HepG2 (cell line): Measurements from ENCODE around the gene ABHD12. TPM values are rescaled to one million over a fixed set of nuclear protein-coding genes. Genes with fewer than 3 reads are reported as not detected.

ENCODE experiments used
- DZIP1 ChIP-seq: sonication (generic); formaldehyde crosslinking; IDR thresholded peaks from 2 replicates; pipeline ENCODE4 v1.5.0; 2020; ENCODE audit warnings: mild to moderate bottlenecking, missing genetic modification reagents
- ETV6 ChIP-seq: sonication (generic); formaldehyde crosslinking; conservative IDR thresholded peaks from 2 replicates; pipeline ENCODE4 v1.4.0; 2020; ENCODE audit warnings: missing genetic modification reagents
- EZH2 ChIP-seq: conservative IDR thresholded peaks from 2 replicates; pipeline ENCODE4 v1.6.1; 2012; ENCODE audit warnings: mild to moderate bottlenecking, low read depth, low read length, moderate library complexity
- MAFG ChIP-seq: sonication (generic); formaldehyde crosslinking; IDR thresholded peaks from 2 replicates; pipeline ENCODE4 v1.5.1; 2020; ENCODE audit warnings: mild to moderate bottlenecking, missing genetic modification reagents
- NR3C1 ChIP-seq: sonication (generic); formaldehyde crosslinking; IDR thresholded peaks from 2 replicates; pipeline ENCODE4 v1.4.0; 2020; ENCODE audit warnings: missing genetic modification reagents
- SKI ChIP-seq: fragments of 450-650 bp; IDR thresholded peaks from one replicate; pipeline ENCODE4 v1.6.1; 2018; ENCODE audit warnings: mild to moderate bottlenecking; ENCODE audit not compliant: partially characterized antibody
- SMYD3 ChIP-seq: sonication (generic); formaldehyde crosslinking; IDR thresholded peaks from 2 replicates; pipeline ENCODE4 v1.8.1; 2023; ENCODE audit warnings: mild to moderate bottlenecking, missing genetic modification reagents
- SP4 ChIP-seq: sonication (generic); formaldehyde crosslinking; IDR thresholded peaks from 2 replicates; pipeline ENCODE4 v1.8.1; 2023; ENCODE audit warnings: mild to moderate bottlenecking, missing genetic modification reagents
- TFDP1 ChIP-seq: IDR thresholded peaks from 2 replicates; pipeline ENCODE4 v1.6.1; 2016; ENCODE audit warnings: missing compliant biosample characterization, missing genetic modification reagents, borderline replicate concordance
- YEATS2 ChIP-seq: sonication (generic); formaldehyde crosslinking; IDR thresholded peaks from 2 replicates; pipeline ENCODE4 v1.4.0; 2020; ENCODE audit warnings: missing genetic modification reagents, borderline replicate concordance
- ZBTB42 ChIP-seq: sonication (generic); formaldehyde crosslinking; IDR thresholded peaks from 2 replicates; pipeline ENCODE4 v1.5.0; 2020; ENCODE audit warnings: mild to moderate bottlenecking, missing genetic modification reagents
- ZNF331 ChIP-seq: sonication (generic); formaldehyde crosslinking; IDR thresholded peaks from 2 replicates; pipeline ENCODE4 v1.4.0; 2020; ENCODE audit warnings: missing genetic modification reagents
- ZNF335 ChIP-seq: sonication (generic); formaldehyde crosslinking; IDR thresholded peaks from 2 replicates; pipeline ENCODE4 v1.4.0; 2020; ENCODE audit warnings: missing genetic modification reagents
- ZNF639 ChIP-seq: conservative IDR thresholded peaks from 2 replicates; pipeline ENCODE4 v1.6.1; 2018; ENCODE audit warnings: missing genetic modification reagents
- ZSCAN12 ChIP-seq: sonication (generic); formaldehyde crosslinking; IDR thresholded peaks from 2 replicates; pipeline ENCODE4 v1.9.0; 2021; ENCODE audit warnings: mild to moderate bottlenecking, missing genetic modification reagents
- polyA plus RNA-seq, 8 experiments: library from polyadenylated mRNA; depleted of rRNA in 3 of 8; stranded (reverse) in 7 of 8; unstranded in 1 of 8; fragments of >200 nt; fragmentation: Illumina TruSeq in 4 of 8; extraction: Trizol in 4 of 8; gene quantifications; 2 replicates each; pipeline versions ENCODE4 v1.2.1 to v1.2.3, GENCODE V29; 2011 to 2016; ENCODE audit warnings: low read depth in 4 of 8, missing spikeins in 1 of 8, mixed read lengths in 1 of 8; ENCODE audit not compliant: insufficient read depth in 1 of 8
- total RNA-seq, 5 experiments: library from RNA; depleted of rRNA; stranded (reverse); fragments of >200 nt; fragmentation: Illumina TruSeq; extraction: Trizol; gene quantifications; 2 replicates each; pipeline ENCODE4 v1.2.3, GENCODE V29; 2016; ENCODE audit warnings: low read depth in 1 of 5
- TF ChIP-seq, protein P1 (sequence below): sonication (generic); formaldehyde crosslinking; IDR thresholded peaks from 2 replicates; pipeline ENCODE4 v1.4.0; 2020; ENCODE audit warnings: missing genetic modification reagents, borderline replicate concordance
- TF ChIP-seq, protein P2 (sequence below): sonication (generic); formaldehyde crosslinking; IDR thresholded peaks from 2 replicates; pipeline ENCODE4 v1.8.1; 2022; ENCODE audit warnings: low read depth, mild to moderate bottlenecking, missing genetic modification reagents

The ABHD12 gene
- total and polyA plus RNA-seq, 2 of the 13 experiments (the other 11 are each of a cell fraction or from before 2014, with no cell fraction given), result 23.5 to 72.1 TPM

DNA sequence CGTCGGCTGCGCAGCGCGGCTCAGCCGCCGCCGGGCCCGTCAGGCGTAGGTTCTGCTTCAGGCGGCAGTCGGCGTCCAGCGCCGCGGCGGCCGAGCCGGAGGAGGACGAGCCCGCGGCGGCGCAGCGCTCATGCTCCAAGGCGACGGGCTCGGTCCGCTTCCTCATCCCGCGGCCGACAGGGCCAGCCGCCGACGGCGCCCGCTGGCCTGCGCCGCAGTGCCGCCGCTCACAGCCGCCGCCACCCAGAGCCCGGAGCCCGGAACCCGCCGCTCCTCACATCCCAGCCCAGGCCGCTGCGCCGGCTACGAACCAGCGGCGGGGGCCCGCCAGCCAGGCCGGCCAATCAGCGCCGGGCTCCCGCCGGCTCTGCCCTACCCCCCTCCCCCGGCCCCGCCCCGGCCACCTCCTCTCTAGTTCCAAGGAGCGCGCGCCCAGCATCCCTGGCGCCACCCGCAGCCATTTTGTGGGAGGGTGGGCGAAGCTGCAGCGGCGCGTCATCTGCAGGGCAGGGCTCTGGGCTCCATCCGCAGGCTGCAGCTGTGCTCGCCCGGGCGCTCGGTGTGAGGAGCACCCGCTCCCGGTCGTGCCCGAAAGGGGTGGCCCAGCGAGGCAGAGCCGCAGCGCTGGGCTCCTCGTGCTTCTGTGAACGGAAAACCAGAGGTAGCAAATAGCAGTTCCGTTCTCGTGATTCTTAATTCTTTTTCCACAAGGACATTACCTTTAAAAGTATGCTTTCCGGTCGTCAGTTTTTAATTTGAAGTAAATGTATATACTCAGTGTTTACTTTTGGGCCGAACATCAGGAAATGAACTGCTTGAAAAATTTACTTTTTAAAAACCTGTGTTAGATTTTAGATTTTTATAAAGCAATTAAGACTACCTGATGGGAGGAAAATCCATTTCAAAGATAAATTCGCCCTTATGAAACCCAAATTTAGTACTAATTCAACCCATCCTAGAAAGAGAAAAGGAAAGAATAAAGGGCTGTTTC, at the start of gene ABHD12 (continued):
- TF ChIP-seq, protein P1, sequence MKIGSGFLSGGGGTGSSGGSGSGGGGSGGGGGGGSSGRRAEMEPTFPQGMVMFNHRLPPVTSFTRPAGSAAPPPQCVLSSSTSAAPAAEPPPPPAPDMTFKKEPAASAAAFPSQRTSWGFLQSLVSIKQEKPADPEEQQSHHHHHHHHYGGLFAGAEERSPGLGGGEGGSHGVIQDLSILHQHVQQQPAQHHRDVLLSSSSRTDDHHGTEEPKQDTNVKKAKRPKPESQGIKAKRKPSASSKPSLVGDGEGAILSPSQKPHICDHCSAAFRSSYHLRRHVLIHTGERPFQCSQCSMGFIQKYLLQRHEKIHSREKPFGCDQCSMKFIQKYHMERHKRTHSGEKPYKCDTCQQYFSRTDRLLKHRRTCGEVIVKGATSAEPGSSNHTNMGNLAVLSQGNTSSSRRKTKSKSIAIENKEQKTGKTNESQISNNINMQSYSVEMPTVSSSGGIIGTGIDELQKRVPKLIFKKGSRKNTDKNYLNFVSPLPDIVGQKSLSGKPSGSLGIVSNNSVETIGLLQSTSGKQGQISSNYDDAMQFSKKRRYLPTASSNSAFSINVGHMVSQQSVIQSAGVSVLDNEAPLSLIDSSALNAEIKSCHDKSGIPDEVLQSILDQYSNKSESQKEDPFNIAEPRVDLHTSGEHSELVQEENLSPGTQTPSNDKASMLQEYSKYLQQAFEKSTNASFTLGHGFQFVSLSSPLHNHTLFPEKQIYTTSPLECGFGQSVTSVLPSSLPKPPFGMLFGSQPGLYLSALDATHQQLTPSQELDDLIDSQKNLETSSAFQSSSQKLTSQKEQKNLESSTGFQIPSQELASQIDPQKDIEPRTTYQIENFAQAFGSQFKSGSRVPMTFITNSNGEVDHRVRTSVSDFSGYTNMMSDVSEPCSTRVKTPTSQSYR (CRISPR knock-in tag), result peak; percentile 77; the same call in 1 of the 2 replicates
- peak; percentile 82; the same call in 1 of the 2 replicates for TF ChIP-seq ZNF639
- peak; percentile 66; the same call in 1 of the 2 replicates for TF ChIP-seq ETV6 (CRISPR knock-in tag)
- TF ChIP-seq ZNF335 (CRISPR knock-in tag), result peak; percentile 52; the same call in 1 of the 2 replicates
- peak; percentile 92 for TF ChIP-seq TFDP1 (CRISPR knock-in tag)
- TF ChIP-seq, protein P2, sequence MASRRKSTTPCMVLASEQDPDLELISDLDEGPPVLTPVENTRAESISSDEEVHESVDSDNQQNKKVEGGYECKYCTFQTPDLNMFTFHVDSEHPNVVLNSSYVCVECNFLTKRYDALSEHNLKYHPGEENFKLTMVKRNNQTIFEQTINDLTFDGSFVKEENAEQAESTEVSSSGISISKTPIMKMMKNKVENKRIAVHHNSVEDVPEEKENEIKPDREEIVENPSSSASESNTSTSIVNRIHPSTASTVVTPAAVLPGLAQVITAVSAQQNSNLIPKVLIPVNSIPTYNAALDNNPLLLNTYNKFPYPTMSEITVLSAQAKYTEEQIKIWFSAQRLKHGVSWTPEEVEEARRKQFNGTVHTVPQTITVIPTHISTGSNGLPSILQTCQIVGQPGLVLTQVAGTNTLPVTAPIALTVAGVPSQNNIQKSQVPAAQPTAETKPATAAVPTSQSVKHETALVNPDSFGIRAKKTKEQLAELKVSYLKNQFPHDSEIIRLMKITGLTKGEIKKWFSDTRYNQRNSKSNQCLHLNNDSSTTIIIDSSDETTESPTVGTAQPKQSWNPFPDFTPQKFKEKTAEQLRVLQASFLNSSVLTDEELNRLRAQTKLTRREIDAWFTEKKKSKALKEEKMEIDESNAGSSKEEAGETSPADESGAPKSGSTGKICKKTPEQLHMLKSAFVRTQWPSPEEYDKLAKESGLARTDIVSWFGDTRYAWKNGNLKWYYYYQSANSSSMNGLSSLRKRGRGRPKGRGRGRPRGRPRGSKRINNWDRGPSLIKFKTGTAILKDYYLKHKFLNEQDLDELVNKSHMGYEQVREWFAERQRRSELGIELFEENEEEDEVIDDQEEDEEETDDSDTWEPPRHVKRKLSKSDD (CRISPR knock-in tag), result peak; percentile 90
- TF ChIP-seq DZIP1 (CRISPR knock-in tag), result peak; percentile 48; the same call in 1 of the 2 replicates
- peak; percentile 77; the same call in 1 of the 2 replicates for TF ChIP-seq ZSCAN12 (CRISPR knock-in tag)
- 0 out of 2 replicates have a peak, but pooled peaks have one; percentile 71 for TF ChIP-seq NR3C1 (CRISPR knock-in tag)
- peak; percentile 92 for TF ChIP-seq ZBTB42 (CRISPR knock-in tag)
- peak; percentile 79 for TF ChIP-seq SMYD3
- TF ChIP-seq ZNF331 (CRISPR knock-in tag), result peak; percentile 93
- TF ChIP-seq YEATS2 (CRISPR knock-in tag), result peak; percentile 85
- TF ChIP-seq EZH2, result no peak
- TF ChIP-seq SKI, result peak; percentile 36
- no peak for TF ChIP-seq MAFG (CRISPR knock-in tag)
- TF ChIP-seq SP4 (CRISPR knock-in tag), result peak; percentile 53; the same call in 1 of the 2 replicates
